Measurements from ENCODE around the gene PINK1.

Gene PINK1

DNA sequence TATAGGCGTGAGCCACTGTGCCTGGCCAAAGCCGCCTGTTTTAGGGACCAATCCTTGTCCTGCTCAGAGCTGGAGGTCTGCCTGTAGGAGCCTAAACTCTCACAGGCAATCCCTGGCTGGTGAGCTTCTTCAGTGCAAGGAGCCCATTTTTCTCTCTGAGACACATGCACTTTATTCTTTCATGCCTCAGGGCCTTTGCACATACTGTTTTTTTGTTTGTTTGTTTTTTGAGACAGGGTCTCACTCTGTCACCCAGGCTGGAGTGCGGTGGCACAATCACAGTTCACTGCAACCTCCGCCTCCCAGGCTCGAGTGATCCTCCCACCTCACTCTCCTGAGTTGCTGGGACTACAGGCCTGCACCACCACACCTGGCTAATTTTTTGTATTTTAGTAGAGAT, 21.6 kb upstream of the PINK1 start:
- Histone ChIP-seq H3K36me3 (ENCODE audit: control insufficient read depth, low read length) (no peaks in the 10 kb centered on the region), H3K79me2 (ENCODE audit: control insufficient read depth, low read length) (no peaks in the 10 kb centered on the region), H4K20me1 (ENCODE audit: control insufficient read depth, insufficient read depth, low read depth, low read length) (no peaks in the 10 kb centered on the region), H3K27ac (ENCODE audit: low read depth, low read length) (no peak overlapping the region), H3F3A (ENCODE audit: control insufficient read depth, insufficient read depth) (no peaks in the 10 kb centered on the region), H3K9me2 (replicated peaks; ENCODE audit: control insufficient read depth, low read length) (no peaks in the 10 kb centered on the region), H3K4me3 (ENCODE audit: low read length) (no peak overlapping the region), H3K27me3 (ENCODE audit: control insufficient read depth, low read length) (peaks cover 3% of the 10 kb centered on the region; the same call in 1 of the 2 replicates), H3K4me1 (ENCODE audit: control insufficient read depth, low read length) (no peaks in the 10 kb centered on the region), H3K9me3 (ENCODE audit: control insufficient read depth, insufficient read depth, low read length) (no peaks in the 10 kb centered on the region), H3K4me2 (ENCODE audit: low read length) (no peak overlapping the region)
- TF ChIP-seq EZH2phosphoT487 (IDR thresholded peaks at IDR 0.05; ENCODE audit: borderline replicate concordance, low read length) = no peak
- TF ChIP-seq, protein P1, sequence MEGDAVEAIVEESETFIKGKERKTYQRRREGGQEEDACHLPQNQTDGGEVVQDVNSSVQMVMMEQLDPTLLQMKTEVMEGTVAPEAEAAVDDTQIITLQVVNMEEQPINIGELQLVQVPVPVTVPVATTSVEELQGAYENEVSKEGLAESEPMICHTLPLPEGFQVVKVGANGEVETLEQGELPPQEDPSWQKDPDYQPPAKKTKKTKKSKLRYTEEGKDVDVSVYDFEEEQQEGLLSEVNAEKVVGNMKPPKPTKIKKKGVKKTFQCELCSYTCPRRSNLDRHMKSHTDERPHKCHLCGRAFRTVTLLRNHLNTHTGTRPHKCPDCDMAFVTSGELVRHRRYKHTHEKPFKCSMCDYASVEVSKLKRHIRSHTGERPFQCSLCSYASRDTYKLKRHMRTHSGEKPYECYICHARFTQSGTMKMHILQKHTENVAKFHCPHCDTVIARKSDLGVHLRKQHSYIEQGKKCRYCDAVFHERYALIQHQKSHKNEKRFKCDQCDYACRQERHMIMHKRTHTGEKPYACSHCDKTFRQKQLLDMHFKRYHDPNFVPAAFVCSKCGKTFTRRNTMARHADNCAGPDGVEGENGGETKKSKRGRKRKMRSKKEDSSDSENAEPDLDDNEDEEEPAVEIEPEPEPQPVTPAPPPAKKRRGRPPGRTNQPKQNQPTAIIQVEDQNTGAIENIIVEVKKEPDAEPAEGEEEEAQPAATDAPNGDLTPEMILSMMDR (IDR thresholded peaks at IDR 0.05; ENCODE audit: low read depth, low read length, poor library complexity, severe bottlenecking) = no peak

GRCh38 chr1:20612221-20612746, 21.0 kb upstream of the PINK1 start:
- Histone ChIP-seq H3K27me3 (ENCODE audit: control insufficient read depth, low read length) (0 out of 2 replicates have a peak, but pooled peaks cover 3% of the 10 kb centered on the region), H3K9me3 (ENCODE audit: control insufficient read depth, insufficient read depth, low read length) (no peaks in the 10 kb centered on the region), H3K4me2 (ENCODE audit: low read length) (no peak overlapping the region), H3K4me1 (ENCODE audit: control insufficient read depth, low read length) (no peaks in the 10 kb centered on the region), H3K4me3 (ENCODE audit: low read length) (no peak overlapping the region), H3K27ac (ENCODE audit: low read depth, low read length) (no peak overlapping the region), H3K9me2 (replicated peaks; ENCODE audit: control insufficient read depth, low read length) (no peaks in the 10 kb centered on the region), H4K20me1 (ENCODE audit: control insufficient read depth, insufficient read depth, low read depth, low read length) (no peaks in the 10 kb centered on the region), H3K79me2 (ENCODE audit: control insufficient read depth, low read length) (no peaks in the 10 kb centered on the region), H3K36me3 (ENCODE audit: control insufficient read depth, low read length) (no peaks in the 10 kb centered on the region), H3F3A (ENCODE audit: control insufficient read depth, insufficient read depth) (no peaks in the 10 kb centered on the region)
- no peak for TF ChIP-seq EZH2phosphoT487 (IDR thresholded peaks at IDR 0.05; ENCODE audit: borderline replicate concordance, low read length)
- TF ChIP-seq, protein P1 (IDR thresholded peaks at IDR 0.05; ENCODE audit: low read depth, low read length, poor library complexity, severe bottlenecking) = no peak

DNA sequence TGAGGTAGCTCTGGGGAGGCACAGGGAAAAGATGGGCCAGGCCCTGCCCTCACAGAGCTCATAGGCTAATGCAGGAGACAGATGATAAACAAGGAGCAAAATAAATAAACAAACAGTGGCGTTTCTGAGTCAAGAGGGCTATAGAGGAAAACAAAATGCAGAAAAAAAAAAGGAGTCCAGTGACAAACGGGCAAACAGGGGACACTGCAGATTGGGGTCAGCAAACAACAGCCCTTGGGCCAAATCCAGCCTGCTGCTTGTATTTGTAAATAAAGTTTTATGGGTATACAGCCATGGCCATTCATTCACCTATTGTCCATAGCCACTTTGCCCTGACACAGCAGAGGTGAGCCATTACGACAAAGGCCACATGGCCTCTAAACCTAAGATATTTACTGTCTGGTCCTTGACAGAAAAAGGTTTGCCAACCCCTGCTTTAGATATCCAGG, 19.1 kb upstream of the PINK1 start:
- Histone ChIP-seq H3K36me3 (ENCODE audit: control insufficient read depth, low read length) (no peaks in the 10 kb centered on the region), H3K27me3 (ENCODE audit: control insufficient read depth, low read length) (no peaks in the 10 kb centered on the region), H4K20me1 (ENCODE audit: control insufficient read depth, insufficient read depth, low read depth, low read length) (no peaks in the 10 kb centered on the region), H3K9me2 (replicated peaks; ENCODE audit: control insufficient read depth, low read length) (no peaks in the 10 kb centered on the region), H3K9me3 (ENCODE audit: control insufficient read depth, insufficient read depth, low read length) (no peaks in the 10 kb centered on the region), H3F3A (ENCODE audit: control insufficient read depth, insufficient read depth) (no peaks in the 10 kb centered on the region), H3K4me3 (ENCODE audit: low read length) (no peak overlapping the region), H3K4me1 (ENCODE audit: control insufficient read depth, low read length) (no peaks in the 10 kb centered on the region), H3K4me2 (ENCODE audit: low read length) (no peak overlapping the region), H3K79me2 (ENCODE audit: control insufficient read depth, low read length) (no peaks in the 10 kb centered on the region), H3K27ac (ENCODE audit: low read depth, low read length) (no peak overlapping the region)
- TF ChIP-seq, protein P1 (IDR thresholded peaks at IDR 0.05; ENCODE audit: low read depth, low read length, poor library complexity, severe bottlenecking) = no peak
- no peak for TF ChIP-seq EZH2phosphoT487 (IDR thresholded peaks at IDR 0.05; ENCODE audit: borderline replicate concordance, low read length)

Data from DOHH2 (cell line).